Measurements from ENCODE around the gene RNFT1. TPM values are rescaled to one million over a fixed set of nuclear protein-coding genes. Genes with fewer than 3 reads are reported as not detected.
"Not testable (repeated sequence)": the region's sequence is repeated elsewhere in the genome, so short reads cannot be mapped to it uniquely, and the experiment has no call there.

RNFT1 gene
- total RNA-seq, 2 experiments from 2014 or later, result 23.9 to 25.0 TPM

GRCh38 chr17:59959574-59959973 lies 5.0 kb downstream of the RNFT1 start:
- POLR2A ChIA-PET, result not testable (repeated sequence)

GRCh38 chr17:59954856-59955255 lies 9.7 kb downstream of the RNFT1 start:
- no peak overlapping the region for H3K27ac Mint-ChIP-seq
- peaks cover 2% of the 10 kb centered on the region for H3K4me1 Mint-ChIP-seq
- H3K27me3 Mint-ChIP-seq, result no peaks in the 10 kb centered on the region
- H3K4me3 Mint-ChIP-seq, result no peak overlapping the region
- POLR2A ChIA-PET, result no interaction called here
- ATAC-seq (ENCODE audit: low read depth) (no peak), DNase-seq (no peak)
- no peaks in the 10 kb centered on the region for H3K9me3 Mint-ChIP-seq
- H3K36me3 Mint-ChIP-seq, result peaks cover 31% of the 10 kb centered on the region

More at GRCh38 chr17:59959574-59959973, 5.0 kb downstream of the RNFT1 start:
- Mint-ChIP-seq H3K4me1 (peaks cover 14% of the 10 kb centered on the region), H3K36me3 (peaks cover 21% of the 10 kb centered on the region)
- ATAC-seq (ENCODE audit: low read depth); H3K27me3 Mint-ChIP-seq; H3K27ac Mint-ChIP-seq; DNase-seq; H3K4me3 Mint-ChIP-seq; H3K9me3 Mint-ChIP-seq: not testable (repeated sequence)

GRCh38 chr17:59950049-59950448 lies 14.5 kb downstream of the RNFT1 start:
- Mint-ChIP-seq H3K36me3 (peaks cover 30% of the 10 kb centered on the region), H3K4me1 (peaks cover 11% of the 10 kb centered on the region), H3K9me3 (no peaks in the 10 kb centered on the region), H3K27ac (no peak overlapping the region), H3K4me3 (no peak overlapping the region), H3K27me3 (no peaks in the 10 kb centered on the region)
- no peak for ATAC-seq (ENCODE audit: low read depth)
- POLR2A ChIA-PET, result no interaction called here
- no peak for DNase-seq

GRCh38 chr17:59947310-59947709 lies 17.2 kb downstream of the RNFT1 start:
- H3K9me3 Mint-ChIP-seq; H3K4me3 Mint-ChIP-seq; H3K27me3 Mint-ChIP-seq; H3K27ac Mint-ChIP-seq; ATAC-seq (ENCODE audit: low read depth); DNase-seq; POLR2A ChIA-PET: not testable (repeated sequence)
- peaks cover 11% of the 10 kb centered on the region for H3K4me1 Mint-ChIP-seq
- peaks cover 30% of the 10 kb centered on the region for H3K36me3 Mint-ChIP-seq

GRCh38 chr17:59946433-59946832 lies 18.1 kb downstream of the RNFT1 start:
- POLR2A ChIA-PET, result interaction anchor here (0.5 kb wide), 1 partner anchor 21 kb away, joined by 4 read pairs; no protein-coding TSS in a partner anchor
- not testable (repeated sequence) for H3K9me3 Mint-ChIP-seq

GRCh38 chr17:59941131-59941530 lies 23.4 kb downstream of the RNFT1 start:
- no peaks in the 10 kb centered on the region for H3K27me3 Mint-ChIP-seq
- no peak for DNase-seq
- POLR2A ChIA-PET, result no interaction called here
- H3K4me3 Mint-ChIP-seq, result no peak overlapping the region
- H3K27ac Mint-ChIP-seq, result no peak overlapping the region
- H3K4me1 Mint-ChIP-seq, result peaks cover 8% of the 10 kb centered on the region
- peaks cover 31% of the 10 kb centered on the region for H3K36me3 Mint-ChIP-seq
- H3K9me3 Mint-ChIP-seq, result no peaks in the 10 kb centered on the region
- ATAC-seq (ENCODE audit: low read depth), result no peak

More at GRCh38 chr17:59946433-59946832, 18.1 kb downstream of the RNFT1 start:
- not testable (repeated sequence) for DNase-seq; ATAC-seq (ENCODE audit: low read depth); H3K4me3 Mint-ChIP-seq; H3K27ac Mint-ChIP-seq; H3K27me3 Mint-ChIP-seq
- H3K36me3 Mint-ChIP-seq, result peaks cover 32% of the 10 kb centered on the region
- peaks cover 11% of the 10 kb centered on the region for H3K4me1 Mint-ChIP-seq

- POLR2A ChIA-PET; H3K27me3 Mint-ChIP-seq; ATAC-seq (ENCODE audit: low read depth); H3K9me3 Mint-ChIP-seq; H3K4me3 Mint-ChIP-seq; DNase-seq; H3K4me1 Mint-ChIP-seq; H3K27ac Mint-ChIP-seq: not testable (repeated sequence)
- H3K36me3 Mint-ChIP-seq, result peaks cover 30% of the 10 kb centered on the region
Measured at GRCh38 chr17:59940697-59941096, 23.8 kb downstream of the RNFT1 start.

GRCh38 chr17:59933317-59933716 lies 31.2 kb downstream of the RNFT1 start:
- H3K27ac Mint-ChIP-seq; ATAC-seq (ENCODE audit: low read depth); H3K9me3 Mint-ChIP-seq; H3K27me3 Mint-ChIP-seq; POLR2A ChIA-PET; DNase-seq; H3K4me1 Mint-ChIP-seq; H3K4me3 Mint-ChIP-seq: not testable (repeated sequence)
- peaks cover 24% of the 10 kb centered on the region for H3K36me3 Mint-ChIP-seq

GRCh38 chr17:59930768-59931167 lies 33.8 kb downstream of the RNFT1 start:
- not testable (repeated sequence) for H3K4me1 Mint-ChIP-seq, H3K9me3 Mint-ChIP-seq, H3K27ac Mint-ChIP-seq

GRCh38 chr17:59930121-59930520 lies 34.4 kb downstream of the RNFT1 start:
- H3K4me3 Mint-ChIP-seq; ATAC-seq (ENCODE audit: low read depth); H3K27me3 Mint-ChIP-seq; DNase-seq; H3K4me1 Mint-ChIP-seq; H3K9me3 Mint-ChIP-seq; H3K27ac Mint-ChIP-seq; POLR2A ChIA-PET: not testable (repeated sequence)
- H3K36me3 Mint-ChIP-seq, result peaks cover 18% of the 10 kb centered on the region

More at GRCh38 chr17:59930768-59931167, 33.8 kb downstream of the RNFT1 start:
- POLR2A ChIA-PET; H3K4me3 Mint-ChIP-seq; DNase-seq; ATAC-seq (ENCODE audit: low read depth); H3K27me3 Mint-ChIP-seq: not testable (repeated sequence)
- H3K36me3 Mint-ChIP-seq, result peaks cover 18% of the 10 kb centered on the region

- H3K4me3 Mint-ChIP-seq; H3K27ac Mint-ChIP-seq; H3K27me3 Mint-ChIP-seq; DNase-seq; POLR2A ChIA-PET; H3K4me1 Mint-ChIP-seq; ATAC-seq (ENCODE audit: low read depth); H3K9me3 Mint-ChIP-seq: not testable (repeated sequence)
- peaks cover 17% of the 10 kb centered on the region for H3K36me3 Mint-ChIP-seq
Measured at GRCh38 chr17:59920637-59921036, 43.9 kb downstream of the RNFT1 start.

- ATAC-seq (ENCODE audit: low read depth) (no peak), DNase-seq (no peak)
- Mint-ChIP-seq H3K36me3 (peaks cover 19% of the 10 kb centered on the region), H3K27ac (no peak overlapping the region), H3K9me3 (no peaks in the 10 kb centered on the region), H3K4me3 (no peak overlapping the region), H3K4me1 (no peaks in the 10 kb centered on the region), H3K27me3 (no peaks in the 10 kb centered on the region)
- POLR2A ChIA-PET, result no interaction called here
Measured at GRCh38 chr17:59916446-59916845, 48.1 kb downstream of the RNFT1 start.

GRCh38 chr17:59914274-59914854 lies 50.2 kb downstream of the RNFT1 start:
- H3K9me3 Mint-ChIP-seq, result no peaks in the 10 kb centered on the region
- no peak overlapping the region for H3K27ac Mint-ChIP-seq
- DNase-seq (no peak), ATAC-seq (ENCODE audit: low read depth) (no peak)
- H3K27me3 Mint-ChIP-seq, result no peaks in the 10 kb centered on the region
- peaks cover 17% of the 10 kb centered on the region for H3K36me3 Mint-ChIP-seq
- no peaks in the 10 kb centered on the region for H3K4me1 Mint-ChIP-seq
- POLR2A ChIA-PET, result no interaction called here
- H3K4me3 Mint-ChIP-seq, result no peak overlapping the region

GRCh38 chr17:59907467-59907866 lies 57.1 kb downstream of the RNFT1 start:
- no peaks in the 10 kb centered on the region for H3K27me3 Mint-ChIP-seq
- H3K9me3 Mint-ChIP-seq, result no peaks in the 10 kb centered on the region
- DNase-seq (no peak), ATAC-seq (ENCODE audit: low read depth) (no peak)
- POLR2A ChIA-PET, result no interaction called here
- H3K4me1 Mint-ChIP-seq, result peaks cover 6% of the 10 kb centered on the region
- no peak overlapping the region for H3K4me3 Mint-ChIP-seq
- H3K36me3 Mint-ChIP-seq, result peaks cover 7% of the 10 kb centered on the region
- no peak overlapping the region for H3K27ac Mint-ChIP-seq
